Left kidney (tissue), 2 donors: Measurements from ENCODE around the gene UGDH. TPM values are rescaled to one million over a fixed set of nuclear protein-coding genes. Genes with fewer than 3 reads are reported as not detected.
"Not testable (repeated sequence)": the region's sequence is repeated elsewhere in the genome, so short reads cannot be mapped to it uniquely, and the experiment has no call there.

Experiments used
- DNase-seq: peaks from one replicate; pipeline ENCODE4 v3.0.0-alpha.2; 2013
- polyA plus RNA-seq: library from polyadenylated mRNA; unstranded; fragments of 120-200 nt; gene quantifications from one replicate; pipeline ENCODE4 v1.2.1, GENCODE V29; 2013; ENCODE audit not compliant: insufficient read length

The UGDH gene
- polyA plus RNA-seq, 1 donor = 117 TPM

DNA sequence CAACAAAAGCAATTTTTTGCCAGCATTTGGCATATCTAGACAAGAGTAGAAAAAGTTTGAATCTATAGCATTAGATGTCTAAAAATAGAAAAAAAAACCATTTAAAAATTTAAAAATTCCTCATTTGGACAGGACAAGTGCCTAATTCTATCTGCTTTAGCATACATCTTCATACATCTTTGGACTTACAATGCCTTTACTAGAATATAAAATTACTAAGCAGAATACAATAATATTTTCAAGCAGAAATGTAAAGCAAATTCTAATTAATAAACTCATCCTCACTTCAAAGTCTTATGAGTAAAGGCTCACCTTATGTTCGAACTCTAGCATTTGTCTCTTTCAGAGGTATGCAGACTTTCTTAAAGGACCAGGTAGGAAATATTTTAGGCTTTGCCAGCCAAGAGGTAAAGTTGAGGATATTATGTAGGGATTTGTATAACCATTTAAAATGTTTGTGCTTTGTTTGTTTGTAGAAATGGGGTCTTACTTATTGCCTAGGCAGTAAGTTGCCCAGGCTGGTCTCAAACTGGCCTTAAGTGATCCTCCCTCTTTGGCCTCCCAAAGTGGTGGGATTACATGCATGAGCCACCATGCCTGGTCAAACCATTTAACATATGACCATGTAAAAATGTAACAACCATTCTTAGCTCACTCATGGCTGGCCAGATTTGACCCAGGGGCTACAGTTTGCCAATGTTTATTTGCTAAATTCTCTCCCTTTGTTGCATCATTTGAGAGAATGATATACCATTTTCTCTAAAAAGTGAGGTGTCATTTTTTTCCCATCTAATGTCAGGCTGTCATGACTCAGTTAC lies 29.1 kb downstream of the UGDH start:
- no peak for DNase-seq

DNA sequence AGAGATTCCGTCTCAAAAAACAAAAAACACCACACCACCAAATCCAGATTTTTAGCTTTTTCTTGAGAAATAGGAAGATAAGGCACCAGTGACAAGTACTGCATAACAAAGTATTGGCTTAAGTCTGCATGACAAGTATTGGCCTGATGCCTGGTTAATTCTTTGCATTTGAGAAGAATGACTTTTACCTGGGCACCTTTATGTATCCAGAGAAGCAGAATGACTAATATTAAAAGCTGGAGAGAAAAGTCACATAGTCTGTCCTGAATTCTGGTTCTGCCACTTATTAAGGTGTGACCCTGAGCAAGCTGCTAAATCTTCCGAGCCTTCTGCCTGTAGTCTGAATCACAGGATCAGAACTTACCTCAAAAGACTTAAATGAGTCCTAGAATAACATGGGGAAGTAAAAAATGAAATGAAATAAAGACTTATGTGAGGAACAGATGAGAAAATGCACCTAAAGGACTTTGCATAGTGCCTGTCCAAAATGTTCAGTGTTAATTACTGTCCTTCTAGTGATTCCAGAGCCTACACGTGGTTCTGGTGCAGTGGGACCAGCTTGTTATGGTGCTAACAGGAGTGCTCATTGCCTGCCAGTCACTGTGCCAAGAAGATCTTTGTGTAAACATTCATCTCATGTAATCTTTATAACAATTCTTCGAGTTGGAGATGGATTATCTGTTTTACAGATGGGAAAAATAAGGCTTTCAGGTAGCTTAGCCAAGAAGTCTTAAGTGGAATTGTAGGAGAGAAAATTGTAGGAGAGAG lies 31.6 kb downstream of the UGDH start:
- no peak for DNase-seq

DNA sequence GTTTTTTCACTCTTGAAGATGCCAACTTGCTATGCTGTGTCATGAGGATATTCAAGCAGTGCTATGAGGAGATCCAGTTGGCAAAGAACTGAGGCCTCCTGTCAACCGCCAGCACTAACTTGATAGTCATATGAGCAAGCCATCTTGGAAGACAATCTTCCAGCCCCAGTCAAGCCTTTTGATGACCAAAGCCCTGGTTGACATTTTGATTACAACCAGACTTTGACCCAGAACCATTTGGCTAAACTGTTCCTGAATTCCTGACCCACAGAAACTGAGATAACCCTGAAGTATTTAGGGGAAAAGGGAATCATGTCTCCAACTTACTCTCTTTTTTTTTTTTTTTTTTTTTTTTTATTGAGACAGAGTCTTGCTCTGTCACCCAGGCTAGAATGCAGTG lies 32.9 kb downstream of the UGDH start:
- DNase-seq = no peak

DNA sequence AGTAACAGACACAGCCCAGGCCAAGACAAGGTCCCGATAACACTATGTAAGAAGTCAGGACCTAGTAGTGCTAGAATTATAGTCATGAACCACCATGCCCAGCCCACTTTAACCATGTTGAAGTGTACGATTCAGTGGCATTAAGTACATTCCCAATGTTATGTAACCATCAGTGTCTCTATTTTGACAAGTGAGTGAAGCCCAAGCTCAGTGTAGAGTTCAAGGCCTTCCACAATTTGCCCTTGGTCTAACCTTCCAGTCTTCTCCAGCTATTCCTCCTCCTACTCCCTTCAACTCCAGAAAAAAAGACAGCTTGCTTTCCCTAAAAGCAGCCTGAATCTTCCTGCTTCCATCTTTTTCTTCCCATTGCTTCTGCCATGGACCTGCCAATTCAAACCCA lies 36.9 kb downstream of the UGDH start:
- DNase-seq = no peak

DNA sequence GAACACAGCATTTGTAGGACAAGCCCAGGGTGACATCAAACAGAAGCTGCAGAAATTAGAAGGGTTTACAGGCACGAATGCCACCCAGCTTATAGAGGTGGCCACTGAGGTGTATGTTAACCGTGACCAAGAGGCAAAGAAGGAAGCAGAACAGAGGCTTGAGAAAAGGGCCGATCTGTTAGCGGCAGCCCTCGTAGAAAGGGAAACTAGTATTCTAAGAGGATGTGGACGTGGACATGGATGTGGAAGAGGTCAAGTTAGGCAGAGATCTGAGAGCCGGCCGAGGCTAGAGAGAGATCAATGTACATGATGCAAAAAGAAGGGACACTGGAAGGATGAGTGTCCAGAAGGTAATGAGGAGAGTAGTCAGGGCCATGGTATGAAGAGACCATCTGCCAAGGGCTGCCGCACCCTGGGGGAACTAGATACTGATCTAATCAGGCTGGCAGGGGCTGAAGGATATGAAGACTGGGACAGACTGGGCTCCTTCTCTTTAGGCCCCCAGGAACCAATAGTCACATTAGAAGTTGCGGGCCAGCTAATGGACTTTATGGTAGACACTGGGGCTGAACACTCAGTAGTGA lies 40.9 kb downstream of the UGDH start:
- no peak for DNase-seq

DNA sequence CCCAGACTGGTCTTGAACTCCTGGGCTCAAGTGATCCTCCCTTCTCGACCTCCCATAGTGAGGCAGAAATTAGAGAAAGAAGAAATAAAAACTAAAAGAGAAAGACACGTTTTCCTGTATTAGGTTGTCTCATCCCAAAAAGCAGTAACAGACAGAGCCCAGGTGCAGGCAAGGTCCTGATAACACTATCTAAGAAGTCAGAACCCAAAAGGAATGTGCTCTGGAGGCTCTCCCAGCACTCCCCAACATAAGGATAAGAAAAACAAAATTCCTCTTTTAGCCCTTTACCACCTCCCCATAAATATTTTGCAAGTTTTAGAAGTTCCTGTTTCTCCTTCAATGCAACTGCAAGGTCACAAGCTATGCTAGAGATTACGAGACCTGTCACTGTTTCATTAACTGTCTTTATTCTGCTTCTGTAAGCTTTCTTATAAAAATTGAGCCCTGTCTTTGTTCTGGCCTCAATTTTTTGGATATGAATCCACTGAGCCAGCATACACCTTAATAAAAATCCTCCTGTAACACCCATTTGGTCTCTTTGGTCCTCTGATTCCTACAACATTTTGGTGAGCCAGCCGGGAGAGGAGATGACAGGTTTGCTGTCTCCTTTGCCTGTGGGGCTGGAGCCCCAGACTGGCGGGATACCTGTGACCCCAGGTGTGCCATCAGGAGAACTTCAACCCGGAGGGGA lies 42.5 kb downstream of the UGDH start:
- DNase-seq = no peak

DNA sequence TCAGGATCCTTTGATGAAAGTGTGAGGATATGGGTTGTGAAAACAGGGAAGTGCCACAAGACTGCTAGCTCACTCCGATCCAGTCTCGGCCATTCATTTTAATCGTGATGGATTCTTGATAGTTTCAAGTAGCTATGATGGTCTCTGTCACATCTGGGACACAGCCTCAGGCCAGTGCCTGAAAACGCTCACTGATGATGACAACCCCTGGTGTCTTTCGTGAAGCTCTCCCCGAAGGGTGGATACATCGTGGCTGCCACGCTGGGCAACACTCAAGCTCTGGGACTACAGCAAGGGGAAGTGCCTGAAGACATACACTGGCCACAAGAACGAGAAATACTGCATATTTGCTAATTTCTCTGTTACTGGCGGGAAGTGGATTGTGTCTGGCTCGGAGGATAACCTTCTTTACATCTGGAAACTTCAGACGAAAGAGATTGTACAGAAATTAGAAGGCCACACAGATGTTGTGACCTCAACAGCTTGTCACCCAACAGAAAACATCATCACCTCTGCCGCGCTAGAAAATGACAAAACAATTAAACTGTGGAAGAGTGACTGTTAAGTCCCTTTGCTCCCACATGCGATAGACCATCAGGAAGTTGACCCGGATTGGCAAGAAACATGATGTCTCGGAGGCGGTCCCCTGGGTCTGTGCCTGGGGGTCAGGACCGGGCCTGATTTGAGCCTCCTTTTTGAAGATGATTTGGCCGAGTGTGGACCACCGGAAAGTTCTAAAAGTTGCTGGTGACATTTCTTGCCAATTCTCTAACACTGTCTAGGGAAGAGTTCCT lies 46.1 kb downstream of the UGDH start:
- no peak for DNase-seq

DNA sequence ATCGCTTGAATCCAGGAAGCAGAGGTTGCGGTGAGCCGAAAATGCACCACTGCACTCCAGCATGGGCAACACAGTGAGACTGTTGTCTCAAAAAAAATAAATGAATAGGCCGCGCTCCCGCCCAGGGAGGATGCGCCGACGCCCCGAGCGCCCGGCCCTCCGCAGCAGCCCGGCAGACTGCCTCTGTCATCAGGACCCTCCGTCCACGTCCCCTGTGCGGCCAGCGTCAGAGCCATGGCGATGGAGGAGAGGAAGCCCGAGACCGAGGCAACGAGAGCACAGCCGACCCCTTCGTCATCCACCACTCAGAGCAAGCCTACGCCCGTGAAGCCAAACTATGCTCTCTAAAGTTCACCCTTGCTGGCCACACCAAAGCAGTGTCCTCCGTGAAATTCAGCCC lies 47.0 kb downstream of the UGDH start:
- no peak for DNase-seq

DNA sequence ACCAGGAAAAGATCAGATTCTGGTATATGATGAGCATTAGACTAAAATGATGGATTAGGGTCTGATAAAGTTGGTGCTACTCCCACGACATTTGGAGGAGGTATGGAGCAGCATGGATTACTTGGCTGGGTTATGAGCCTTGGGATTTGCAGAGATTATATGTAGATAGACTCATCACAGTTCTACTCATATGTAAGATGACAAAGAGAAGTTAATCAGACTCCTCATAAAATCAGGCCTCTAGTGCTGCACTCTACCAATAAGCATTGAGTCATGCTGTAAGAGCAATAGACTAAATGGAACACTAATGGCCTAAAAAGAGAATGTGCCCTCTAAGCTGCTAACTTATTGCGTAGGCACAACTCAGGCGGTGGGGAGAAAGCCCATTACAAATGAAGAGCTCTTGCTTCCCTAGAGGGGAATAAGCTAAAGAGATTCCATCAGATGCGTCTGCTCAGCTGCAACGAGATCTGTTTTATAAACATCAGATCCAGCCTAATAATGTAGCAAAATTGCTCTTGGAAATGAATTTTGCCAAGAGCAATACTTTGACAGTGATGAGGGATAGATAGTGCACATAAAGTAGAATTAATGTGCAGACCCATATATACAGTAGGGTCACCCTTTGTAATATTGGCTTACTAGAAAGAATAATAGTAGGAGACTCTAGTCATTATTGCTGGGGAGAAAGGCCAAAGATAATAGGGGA lies 50.9 kb downstream of the UGDH start:
- no peak for DNase-seq

DNA sequence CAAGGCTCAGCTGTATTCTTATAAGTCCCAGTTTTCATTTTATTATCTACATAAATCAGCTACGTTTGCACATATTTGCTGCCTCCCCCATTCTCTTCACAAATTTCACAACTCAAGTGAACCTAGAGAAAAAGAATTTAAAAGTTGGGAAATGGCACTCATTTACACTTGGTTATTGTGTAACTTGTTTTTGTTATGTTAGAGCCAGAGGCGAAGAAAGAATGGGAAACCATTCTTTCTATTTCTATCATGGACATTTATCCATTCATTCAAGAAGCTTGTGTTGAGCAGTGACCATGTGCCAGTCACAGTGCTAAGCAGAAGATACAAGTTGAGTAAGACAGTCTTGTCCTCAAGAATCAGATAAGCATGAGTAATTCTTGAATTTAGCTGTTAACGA lies 54.8 kb downstream of the UGDH start:
- no peak for DNase-seq

DNA sequence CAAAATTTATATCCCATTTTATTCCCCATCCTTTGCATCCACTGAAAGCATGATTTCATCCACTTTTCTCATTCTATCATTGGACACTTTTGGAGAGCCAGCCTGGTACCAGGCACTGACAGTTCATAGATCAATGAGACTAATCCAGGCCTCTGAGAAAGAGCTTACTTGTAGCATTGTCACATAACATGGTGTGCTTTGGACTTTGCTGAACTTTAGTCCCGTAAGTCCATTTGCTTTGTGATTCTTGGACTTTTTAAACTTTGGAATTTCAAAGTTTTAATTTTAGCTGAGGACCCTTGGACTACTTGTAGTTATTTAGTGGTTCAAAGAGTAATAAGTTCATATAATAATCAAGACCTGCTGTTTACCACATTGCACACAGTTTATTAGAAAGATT lies 56.8 kb downstream of the UGDH start:
- no peak for DNase-seq

DNA sequence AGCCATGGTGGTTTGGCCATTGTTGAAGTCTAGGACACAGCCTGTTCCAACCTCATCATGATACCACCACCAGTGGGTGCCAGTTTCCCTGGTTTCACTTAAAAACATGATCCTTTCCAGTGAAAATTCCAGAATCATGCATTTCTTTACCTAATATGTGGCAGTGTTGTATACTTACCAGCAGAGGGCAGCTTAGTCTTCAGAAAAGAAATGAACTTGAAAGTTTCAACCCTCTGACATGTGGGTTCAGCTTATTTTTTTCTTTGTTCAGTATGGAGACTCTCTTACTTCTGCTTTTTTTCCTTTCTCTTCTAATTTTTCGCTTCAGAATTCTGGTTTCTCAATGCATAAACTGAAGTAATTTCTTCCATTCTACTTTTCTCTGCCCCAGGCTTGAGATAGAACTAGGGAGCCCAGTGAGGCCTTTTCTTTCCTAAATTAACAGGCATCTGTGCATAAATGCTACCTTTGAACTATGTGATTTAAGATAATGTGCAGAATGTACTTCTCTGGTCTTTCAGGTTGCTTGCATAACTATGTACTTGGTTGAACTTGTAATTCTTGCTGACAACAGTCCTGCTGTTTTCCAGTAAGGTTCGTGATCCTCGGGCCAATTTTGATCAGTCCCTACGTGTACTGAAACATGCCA lies 57.7 kb downstream of the UGDH start:
- peak; percentile 84 for DNase-seq

DNA sequence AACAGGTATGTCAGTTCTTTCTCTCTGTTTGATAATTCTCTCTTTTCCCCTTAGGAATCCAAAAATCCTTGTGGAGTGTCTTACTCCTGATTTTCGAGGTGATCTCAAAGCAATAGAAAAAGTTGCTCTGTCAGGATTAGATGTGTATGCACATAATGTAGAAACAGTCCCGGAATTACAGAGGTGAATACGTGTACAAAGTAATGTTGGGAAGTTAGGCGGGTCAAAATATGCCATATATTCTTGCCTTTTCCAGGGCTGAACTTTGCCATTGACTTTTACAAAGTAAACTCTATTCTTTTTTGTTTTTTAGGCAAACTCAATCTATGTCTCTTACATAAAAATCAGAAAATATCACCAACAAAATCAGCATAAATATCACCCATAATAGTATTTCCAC lies 59.8 kb downstream of the UGDH start:
- no peak for DNase-seq

DNA sequence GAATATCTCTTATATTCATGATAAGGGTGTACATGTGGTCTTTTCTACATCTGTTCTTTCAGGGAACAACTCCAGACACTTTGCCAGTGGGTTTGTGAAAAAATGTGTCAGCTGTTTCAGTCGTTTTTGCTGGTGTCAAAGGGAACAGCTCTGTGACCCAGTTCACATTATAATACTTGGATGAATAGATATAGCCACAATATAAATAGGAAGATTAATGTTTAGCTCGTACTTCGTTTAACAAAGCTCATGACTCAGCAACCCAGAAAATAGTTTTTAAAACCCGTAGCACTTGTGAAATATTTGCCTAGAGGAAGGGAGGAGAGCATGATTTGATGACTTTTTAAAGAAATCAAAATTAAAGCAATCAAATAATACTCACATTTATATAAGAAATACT lies 60.5 kb downstream of the UGDH start:
- DNase-seq = no peak

DNA sequence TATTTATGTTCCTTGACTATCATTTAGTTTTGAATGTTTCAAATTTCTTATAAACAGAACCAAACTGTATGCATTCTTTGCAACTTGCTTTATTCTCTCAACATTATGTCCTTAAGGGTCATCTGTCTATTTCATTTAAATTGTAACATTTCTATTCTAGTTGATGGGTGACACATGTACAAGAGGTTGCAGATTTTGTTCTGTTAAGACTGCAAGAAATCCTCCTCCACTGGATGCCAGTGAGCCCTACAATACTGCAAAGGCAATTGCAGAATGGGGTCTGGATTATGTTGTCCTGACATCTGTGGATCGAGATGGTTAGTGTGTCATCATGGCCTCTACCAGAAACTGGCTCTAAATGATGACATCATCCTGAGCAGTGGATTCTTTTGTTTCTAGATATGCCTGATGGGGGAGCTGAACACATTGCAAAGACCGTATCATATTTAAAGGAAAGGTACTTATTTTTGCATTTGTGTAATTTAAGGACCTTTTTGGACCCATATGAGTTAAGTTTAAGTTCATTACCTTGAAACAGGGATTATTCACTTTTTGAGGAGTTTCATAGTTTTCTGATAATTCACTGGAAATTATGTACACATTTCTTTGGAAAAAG lies 62.2 kb downstream of the UGDH start:
- DNase-seq = no peak

DNA sequence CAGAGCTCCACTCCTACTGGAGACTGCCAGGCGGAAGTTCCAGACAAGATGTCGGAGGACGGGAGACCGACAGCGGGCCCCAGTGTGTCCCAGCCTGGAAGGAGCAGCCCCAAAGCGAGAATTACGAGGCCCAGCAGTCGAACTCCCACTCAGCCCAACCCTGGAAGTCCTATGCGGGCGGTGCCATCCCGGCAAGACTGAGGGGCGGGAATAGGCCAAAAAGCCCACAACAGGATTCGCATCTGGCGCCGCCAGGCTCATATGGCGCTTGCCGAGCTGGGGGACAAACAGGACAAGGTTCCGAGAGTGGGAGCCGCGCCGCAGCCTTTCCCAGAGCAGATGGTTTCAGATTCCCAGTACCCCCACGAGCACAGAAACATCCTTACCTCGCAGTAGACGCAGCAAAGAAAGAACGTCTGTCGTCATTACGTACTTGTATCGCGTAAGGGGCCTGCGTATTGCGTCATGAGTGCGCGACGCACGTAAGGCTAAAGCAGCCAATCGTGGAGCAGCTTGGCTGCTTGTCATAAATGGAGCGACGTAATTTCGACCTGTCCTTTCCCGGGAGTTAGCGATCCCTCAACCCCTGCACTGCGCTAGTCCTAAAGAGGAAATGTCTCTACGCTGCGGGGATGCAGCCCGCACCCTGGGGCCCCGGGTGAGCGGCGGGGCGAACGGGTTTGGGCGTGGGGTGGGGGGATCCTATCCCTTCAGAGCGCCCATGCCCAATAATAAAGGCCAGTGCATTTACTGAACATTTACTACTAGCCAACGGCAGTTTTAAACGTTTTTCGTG lies 68.5 kb downstream of the UGDH start, which contains the start of the genes LIAS and RPL9:
TSS of gene LIAS (plus strand) at position 552 of the 796 bp plus-strand sequence. CDS start at position 614, 62 bp downstream.
TSS of gene RPL9 (minus strand) at position 418 of the 796 bp plus-strand sequence. CDS start 483 bp downstream, outside the sequence.
- peak; percentile 97 for DNase-seq

DNA sequence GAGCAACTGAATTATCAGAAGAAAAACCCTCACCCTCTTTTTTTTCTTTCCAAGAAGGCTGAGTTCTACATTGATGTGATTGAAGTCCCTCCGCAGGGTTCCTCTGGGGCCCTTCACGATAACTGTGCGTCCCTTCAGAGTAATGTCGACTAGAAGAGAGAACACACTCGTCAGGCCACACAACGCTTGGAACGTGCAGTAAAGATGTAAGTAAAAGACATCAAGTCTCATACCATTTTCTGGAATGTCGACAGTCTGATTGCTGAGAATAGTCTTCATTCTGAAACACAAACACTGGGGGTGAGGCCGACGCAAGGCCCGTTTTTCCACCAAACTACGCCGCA lies 69.1 kb downstream of the UGDH start:
- not testable (repeated sequence) for DNase-seq

DNA sequence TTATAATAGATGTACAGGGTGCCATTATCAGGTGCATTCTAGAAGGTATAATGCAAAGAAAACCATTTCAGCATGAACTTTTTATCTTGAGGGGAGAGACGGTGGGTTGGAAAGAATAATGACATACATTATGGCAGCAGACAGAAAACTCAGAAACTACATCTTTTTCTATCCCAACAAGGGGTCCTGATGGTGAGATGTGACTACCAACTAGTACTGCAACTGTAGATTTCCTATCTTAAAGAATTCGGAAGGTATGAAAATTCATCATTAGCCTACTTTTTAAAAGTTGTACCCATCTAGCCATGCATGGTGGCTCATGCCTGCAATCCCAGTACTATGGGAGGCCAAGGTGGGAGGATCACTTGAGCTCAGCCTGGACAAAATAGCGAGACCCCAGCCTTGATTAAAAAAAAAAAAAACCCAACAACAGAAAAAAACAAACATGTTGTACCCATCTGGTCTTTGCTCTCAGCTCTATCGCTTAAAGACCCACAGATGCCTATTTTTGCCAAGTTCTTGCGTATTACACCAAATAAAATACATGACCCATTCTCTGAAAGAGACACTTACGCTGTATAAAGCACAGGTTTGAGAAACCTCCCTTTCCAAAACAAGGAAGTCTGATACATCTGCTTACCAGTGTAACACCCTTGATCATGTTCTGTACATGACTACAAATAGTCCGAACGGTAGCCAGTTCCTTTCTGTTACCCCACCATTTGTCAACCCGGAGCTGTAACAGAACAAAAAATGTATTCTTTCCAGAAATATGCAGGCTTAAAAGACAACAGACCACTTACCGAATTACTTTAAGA lies 70.1 kb downstream of the UGDH start:
- no peak for DNase-seq
